ENCODE data around the gene ARPP19. TPM values are rescaled to one million over a fixed set of nuclear protein-coding genes. Genes with fewer than 3 reads are reported as not detected.
"Not testable (repeated sequence)": the region's sequence is repeated elsewhere in the genome, so short reads cannot be mapped to it uniquely, and the experiment has no call there.

The ARPP19 gene
- polyA plus RNA-seq, 1 experiment, result 29.3 TPM

DNA sequence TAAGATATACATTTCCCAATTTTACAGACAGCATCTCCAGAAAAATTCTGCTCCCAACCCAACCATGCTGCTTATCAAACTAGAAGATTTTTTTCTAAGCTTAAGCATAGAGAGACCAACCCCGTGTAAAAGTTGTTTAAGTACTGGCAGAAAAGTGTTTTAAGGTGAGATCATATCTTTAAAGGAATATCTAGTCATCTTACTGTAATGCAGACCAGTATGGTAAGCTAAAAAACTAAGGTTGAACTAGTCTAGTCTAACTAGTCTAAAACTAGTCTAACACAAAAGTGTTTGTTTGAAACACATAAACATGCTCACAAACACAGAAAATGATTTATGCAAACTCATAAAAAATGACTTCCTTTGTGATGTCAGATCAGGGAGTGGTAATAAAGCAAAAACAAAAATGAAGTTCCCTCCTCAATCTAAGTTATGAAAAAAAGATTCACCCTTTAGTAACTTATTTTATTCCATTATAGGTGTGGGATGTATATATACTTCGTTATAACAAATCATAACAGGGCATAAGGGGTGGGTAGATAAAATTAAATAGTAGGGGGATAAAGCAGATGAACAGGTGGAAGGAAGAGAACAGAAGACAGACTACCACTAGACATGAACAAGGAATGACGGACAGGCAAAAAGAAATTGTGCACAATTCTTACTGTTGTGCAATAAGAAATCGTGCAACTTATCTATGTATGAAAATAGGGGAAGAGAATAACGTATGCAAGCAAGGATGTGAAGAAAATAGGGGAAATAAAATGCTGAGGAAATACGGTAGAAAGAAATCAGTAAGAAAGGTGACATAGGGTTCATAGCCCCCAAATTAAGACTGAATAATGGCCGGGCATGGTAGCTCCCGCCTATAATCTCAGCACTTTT lies 50.1 kb downstream of the ARPP19 start:
- TF ChIP-seq, protein P1, sequence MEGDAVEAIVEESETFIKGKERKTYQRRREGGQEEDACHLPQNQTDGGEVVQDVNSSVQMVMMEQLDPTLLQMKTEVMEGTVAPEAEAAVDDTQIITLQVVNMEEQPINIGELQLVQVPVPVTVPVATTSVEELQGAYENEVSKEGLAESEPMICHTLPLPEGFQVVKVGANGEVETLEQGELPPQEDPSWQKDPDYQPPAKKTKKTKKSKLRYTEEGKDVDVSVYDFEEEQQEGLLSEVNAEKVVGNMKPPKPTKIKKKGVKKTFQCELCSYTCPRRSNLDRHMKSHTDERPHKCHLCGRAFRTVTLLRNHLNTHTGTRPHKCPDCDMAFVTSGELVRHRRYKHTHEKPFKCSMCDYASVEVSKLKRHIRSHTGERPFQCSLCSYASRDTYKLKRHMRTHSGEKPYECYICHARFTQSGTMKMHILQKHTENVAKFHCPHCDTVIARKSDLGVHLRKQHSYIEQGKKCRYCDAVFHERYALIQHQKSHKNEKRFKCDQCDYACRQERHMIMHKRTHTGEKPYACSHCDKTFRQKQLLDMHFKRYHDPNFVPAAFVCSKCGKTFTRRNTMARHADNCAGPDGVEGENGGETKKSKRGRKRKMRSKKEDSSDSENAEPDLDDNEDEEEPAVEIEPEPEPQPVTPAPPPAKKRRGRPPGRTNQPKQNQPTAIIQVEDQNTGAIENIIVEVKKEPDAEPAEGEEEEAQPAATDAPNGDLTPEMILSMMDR (IDR thresholded peaks at IDR 0.05; ENCODE audit: insufficient read depth, low read depth, low read length), result no peak
- ChIA-PET POLR2A (no interaction called here), CTCF (no interaction called here)
- no peaks in the 10 kb centered on the region for H3K36me3 ChIP-seq (ENCODE audit: control insufficient read depth, insufficient read depth, low read length)
- no peak for DNase-seq (ENCODE audit: low read depth)
- no peaks in the 10 kb centered on the region for H3K27me3 ChIP-seq (ENCODE audit: control insufficient read depth, insufficient read depth, low read length)
- H3K4me3 ChIP-seq (ENCODE audit: low read depth, low read length), result no peak overlapping the region

GRCh38 chr15:52517014-52517413 lies 51.8 kb downstream of the ARPP19 start:
- Histone ChIP-seq H3K4me3 (ENCODE audit: low read depth, low read length) (no peak overlapping the region), H3K27me3 (ENCODE audit: control insufficient read depth, insufficient read depth, low read length) (no peaks in the 10 kb centered on the region), H3K36me3 (ENCODE audit: control insufficient read depth, insufficient read depth, low read length) (no peaks in the 10 kb centered on the region)
- DNase-seq (ENCODE audit: low read depth), result no peak
- TF ChIP-seq, protein P1 (IDR thresholded peaks at IDR 0.05; ENCODE audit: insufficient read depth, low read depth, low read length), result no peak
- ChIA-PET CTCF (no interaction called here), POLR2A (no interaction called here)

GRCh38 chr15:52515343-52515742 lies 53.5 kb downstream of the ARPP19 start:
- H3K4me3 ChIP-seq (ENCODE audit: low read depth, low read length), result no peak overlapping the region
- CTCF ChIA-PET, result no interaction called here
- POLR2A ChIA-PET, result interaction anchor here (0.7 kb wide), 1 partner anchor 11 kb away, joined by 3 read pairs; no protein-coding TSS in a partner anchor
- H3K27me3 ChIP-seq (ENCODE audit: control insufficient read depth, insufficient read depth, low read length), result no peaks in the 10 kb centered on the region
- H3K36me3 ChIP-seq (ENCODE audit: control insufficient read depth, insufficient read depth, low read length), result no peaks in the 10 kb centered on the region
- TF ChIP-seq, protein P1 (IDR thresholded peaks at IDR 0.05; ENCODE audit: insufficient read depth, low read depth, low read length), result no peak
- no peak for DNase-seq (ENCODE audit: low read depth)

DNA sequence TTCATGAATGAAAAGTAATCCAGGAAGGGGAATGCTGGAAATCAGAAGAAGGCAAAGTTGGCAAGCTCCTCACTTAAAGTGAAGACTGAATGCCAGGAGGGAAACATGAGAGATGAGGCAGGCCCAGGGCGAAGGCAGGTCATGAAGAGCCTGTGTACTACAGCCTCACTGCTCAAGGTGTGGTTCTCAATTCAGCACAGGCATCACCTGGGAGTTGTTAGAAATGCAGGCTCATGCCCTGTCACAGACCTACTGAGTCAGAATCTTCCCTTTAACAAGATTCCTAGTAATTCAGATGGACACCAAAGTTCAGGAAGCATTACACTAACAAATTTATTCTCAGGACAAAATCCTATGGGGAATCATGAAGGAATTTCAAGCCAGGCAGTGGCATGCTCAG lies 54.3 kb downstream of the ARPP19 start:
- TF ChIP-seq, protein P1 (IDR thresholded peaks at IDR 0.05; ENCODE audit: insufficient read depth, low read depth, low read length), result no peak
- no peaks in the 10 kb centered on the region for H3K36me3 ChIP-seq (ENCODE audit: control insufficient read depth, insufficient read depth, low read length)
- ChIA-PET POLR2A (interaction anchor here (0.7 kb wide), 1 partner anchor 12 kb away, joined by 3 read pairs; no protein-coding TSS in a partner anchor), CTCF (no interaction called here)
- no peak for DNase-seq (ENCODE audit: low read depth)
- H3K4me3 ChIP-seq (ENCODE audit: low read depth, low read length), result no peak overlapping the region
- H3K27me3 ChIP-seq (ENCODE audit: control insufficient read depth, insufficient read depth, low read length), result no peaks in the 10 kb centered on the region

DNA sequence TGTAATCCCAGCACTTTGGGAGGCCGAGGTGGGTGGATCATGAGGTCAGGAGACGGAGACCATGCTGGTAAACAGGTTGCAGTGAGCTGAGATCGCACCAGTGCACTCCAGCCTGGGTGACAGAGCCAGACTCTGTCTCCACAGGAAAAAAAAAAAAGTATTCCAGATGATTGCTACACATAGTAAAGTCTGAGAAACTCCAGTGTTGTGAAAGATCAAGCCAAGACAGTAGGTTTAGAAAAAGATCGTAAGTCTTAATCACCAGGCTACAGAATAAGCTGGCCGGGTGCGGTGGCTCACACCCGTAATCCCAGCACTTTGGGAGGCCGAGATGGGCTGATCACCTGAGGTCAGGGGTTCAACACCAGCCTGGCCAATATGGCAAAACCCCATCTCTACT lies 56.0 kb downstream of the ARPP19 start:
- POLR2A ChIA-PET, result interaction anchor here (0.6 kb wide), 1 partner anchor 81 kb away, joined by 4 read pairs; no protein-coding TSS in a partner anchor
- not testable (repeated sequence) for H3K27me3 ChIP-seq (ENCODE audit: control insufficient read depth, insufficient read depth, low read length); DNase-seq (ENCODE audit: low read depth); H3K36me3 ChIP-seq (ENCODE audit: control insufficient read depth, insufficient read depth, low read length); H3K4me3 ChIP-seq (ENCODE audit: low read depth, low read length)
- CTCF ChIA-PET, result interaction anchor here (0.7 kb wide), 1 partner anchor 421 kb away, joined by 3 read pairs; no protein-coding TSS in a partner anchor

Measured in BJ (cell line).